CD4-positive, alpha-beta T cell (primary cell): Measurements from ENCODE around the gene NUBPL. TPM values are rescaled to one million over a fixed set of nuclear protein-coding genes. Genes with fewer than 3 reads are reported as not detected.

Experiments
- ATAC-seq: fragments of 200-7000 bp; cut with Tn5 transposase; one replicate; pipeline ENCODE4 v1.10.0; 2022; ENCODE audit warnings: mild to moderate bottlenecking; ENCODE audit not compliant: poor library complexity
- CTCF ChIA-PET: fragments of 350-600 bp; sonication (Branson Sonifier 250); formaldehyde crosslinking; loops from one replicate; lab custom pipeline; 2021; ENCODE audit warnings: antibody characterized with exemption, inconsistent platforms; lab: Charles Lee
- POLR2A ChIA-PET: fragments of 350-600 bp; sonication (Branson Sonifier 250); formaldehyde crosslinking; loops from one replicate; lab custom pipeline; 2021; ENCODE audit warnings: antibody characterized with exemption, inconsistent platforms; lab: Charles Lee
- DNase-seq, 14 experiments: peaks; one replicate each; pipeline ENCODE4 v3.0.0-alpha.2; 2013 to 2020; ENCODE audit warnings: mixed read lengths in 2 of 14
- H3K27ac ChIP-seq, 2 donors: one replicate each; pipeline versions ENCODE4 v1.5.1 to v1.7.0; 2013; ENCODE audit warnings: low read length in 2 of 2, low read depth in 1 of 2, mild to moderate bottlenecking in 1 of 2
- H3K27me3 ChIP-seq, 2 experiments: 1 replicate in 1 of 2; 2 replicates in 1 of 2; pipeline versions ENCODE4 v1.6.1 to v1.7.0; 2013; ENCODE audit warnings: low read length in 2 of 2, control low read depth in 1 of 2, mild to moderate bottlenecking in 1 of 2, moderate library complexity in 1 of 2; ENCODE audit not compliant: insufficient read depth in 2 of 2, control insufficient read depth in 1 of 2
- H3K36me3 ChIP-seq: one replicate; pipeline ENCODE4 v1.6.1; 2013; ENCODE audit warnings: low read length, control low read depth; ENCODE audit not compliant: insufficient read depth
- H3K4me1 ChIP-seq: one replicate; pipeline ENCODE4 v1.6.1; 2013; ENCODE audit warnings: low read length, control low read depth; ENCODE audit not compliant: insufficient read depth
- H3K4me3 ChIP-seq: one replicate; pipeline ENCODE4 v1.5.1; 2013; ENCODE audit warnings: mild to moderate bottlenecking, low read length, moderate library complexity
- H3K9me3 ChIP-seq, 2 experiments: 1 replicate in 1 of 2; 2 replicates in 1 of 2; pipeline versions ENCODE4 v1.6.1 to v1.7.0; 2013; ENCODE audit warnings: low read length in 2 of 2, mild to moderate bottlenecking in 2 of 2, control low read depth in 1 of 2, moderate library complexity in 1 of 2; ENCODE audit not compliant: control insufficient read depth in 1 of 2, insufficient read depth in 1 of 2
- H3K27ac Mint-ChIP-seq: one replicate; pipeline ENCODE4 v1.8.0; 2020; ENCODE audit warnings: mixed read lengths
- H3K27me3 Mint-ChIP-seq: one replicate; pipeline ENCODE4 v1.8.0; 2021; ENCODE audit warnings: mixed read lengths
- H3K36me3 Mint-ChIP-seq: one replicate; pipeline ENCODE4 v1.8.0; 2021; ENCODE audit warnings: low read depth, mixed read lengths
- H3K4me1 Mint-ChIP-seq: one replicate; pipeline ENCODE4 v1.8.0; 2021; ENCODE audit warnings: low read depth, mixed read lengths
- H3K4me3 Mint-ChIP-seq: one replicate; pipeline ENCODE4 v1.8.0; 2020; ENCODE audit warnings: mild to moderate bottlenecking, mixed read lengths
- H3K9me3 Mint-ChIP-seq: one replicate; pipeline ENCODE4 v1.8.0; 2020; ENCODE audit warnings: mixed read lengths
- CTCF ChIP-seq: fragments of 200-600 bp; IDR thresholded peaks from one replicate; pipeline ENCODE4 v1.8.0; 2022; ENCODE audit warnings: antibody characterized with exemption, mild to moderate bottlenecking
- intact Hi-C, 2 experiments: fragments of 100-400 bp; cut with DNase I in 1 of 2; cut with micrococcal nuclease in 1 of 2; formaldehyde crosslinking; loops; one replicate each; pipeline versions ENCODE4 v1.15.1 to v1.9.0; 2023 to 2025; cut with DNase I, micrococcal nuclease
- total RNA-seq, 174 experiments: library from RNA in 2 of 174; stranded (reverse) in 2 of 174; gene quantifications; one replicate each; pipeline ENCODE4 v1.2.3 and lab custom pipeline; 2021 to 2026

Gene NUBPL
- total RNA-seq, 2 experiments from 2014 or later = 7.2 to 8.2 TPM

- H3K27me3 Mint-ChIP-seq = no peaks in the 10 kb centered on the region
- no peak overlapping the region for H3K4me3 Mint-ChIP-seq
- H3K4me3 ChIP-seq = no peak overlapping the region
- CTCF ChIA-PET = no interaction called here
- no peaks in the 10 kb centered on the region for H3K4me1 Mint-ChIP-seq
- POLR2A ChIA-PET = no interaction called here
- H3K27me3 ChIP-seq = no peaks in the 10 kb centered on the region
- no peaks in the 10 kb centered on the region for H3K4me1 ChIP-seq
- intact Hi-C loops = no loop called here
- no peak overlapping the region for H3K27ac Mint-ChIP-seq
- no peaks in the 10 kb centered on the region for H3K9me3 ChIP-seq
- H3K36me3 Mint-ChIP-seq = peaks cover 13% of the 10 kb centered on the region
- DNase-seq (no peak), ATAC-seq (no peak)
- no peak overlapping the region for H3K27ac ChIP-seq
- H3K9me3 Mint-ChIP-seq = no peaks in the 10 kb centered on the region
- H3K36me3 ChIP-seq = no peaks in the 10 kb centered on the region
- TF ChIP-seq CTCF = no peak
These were observed 275.8 kb downstream of the NUBPL start for GRCh38 chr14:31837031-31837430.

- ChIA-PET CTCF (no interaction called here), POLR2A (no interaction called here)
- H3K27ac ChIP-seq = no peak overlapping the region
- DNase-seq (no peak), ATAC-seq (no peak)
- no peaks in the 10 kb centered on the region for H3K4me1 Mint-ChIP-seq
- no peaks in the 10 kb centered on the region for H3K4me1 ChIP-seq
- peaks cover 32% of the 10 kb centered on the region for H3K36me3 Mint-ChIP-seq
- H3K9me3 ChIP-seq = no peaks in the 10 kb centered on the region
- no peak for TF ChIP-seq CTCF
- no peaks in the 10 kb centered on the region for H3K27me3 Mint-ChIP-seq
- no peak overlapping the region for H3K4me3 ChIP-seq
- H3K36me3 ChIP-seq = no peaks in the 10 kb centered on the region
- intact Hi-C loops = no loop called here
- no peaks in the 10 kb centered on the region for H3K9me3 Mint-ChIP-seq
- H3K27ac Mint-ChIP-seq = no peak overlapping the region
- no peak overlapping the region for H3K4me3 Mint-ChIP-seq
- H3K27me3 ChIP-seq = no peaks in the 10 kb centered on the region
These were observed 281.7 kb downstream of the NUBPL start for GRCh38 chr14:31842899-31843298.

GRCh38 chr14:31843361-31844091, 282.3 kb downstream of the NUBPL start:
- POLR2A ChIA-PET = no interaction called here
- CTCF ChIA-PET = no interaction called here

More at GRCh38 chr14:31843361-31844091, 282.3 kb downstream of the NUBPL start:
- no peak overlapping the region for H3K4me3 ChIP-seq
- Mint-ChIP-seq H3K27me3 (no peaks in the 10 kb centered on the region), H3K36me3 (peaks cover 39% of the 10 kb centered on the region), H3K27ac (no peak overlapping the region), H3K4me1 (no peaks in the 10 kb centered on the region), H3K9me3 (no peaks in the 10 kb centered on the region), H3K4me3 (no peak overlapping the region)
- no peak overlapping the region for H3K27ac ChIP-seq
- DNase-seq (peak in 1 of 14 experiments; percentile 3), ATAC-seq (no peak)
- no peaks in the 10 kb centered on the region for H3K9me3 ChIP-seq
- H3K27me3 ChIP-seq = no peaks in the 10 kb centered on the region
- no peaks in the 10 kb centered on the region for H3K36me3 ChIP-seq
- H3K4me1 ChIP-seq = no peaks in the 10 kb centered on the region
- intact Hi-C loops = no loop called here
- no peak for TF ChIP-seq CTCF
